Neuronal stem cell (in vitro differentiated cells): Measurements from ENCODE around the gene TPP1.

Source experiments
- DNase-seq: peaks from one replicate; pipeline ENCODE4 v3.0.0-alpha.2; 2013; ENCODE audit warnings: low spot score
- H2AFZ ChIP-seq: one replicate; pipeline ENCODE4 v1.6.1; 2013; ENCODE audit warnings: mild to moderate bottlenecking, low read length, inconsistent platforms
- H2AK5ac ChIP-seq: 2 replicates; pipeline ENCODE4 v1.6.1; 2013; ENCODE audit warnings: low read depth, mild to moderate bottlenecking, inconsistent platforms, low read length, moderate library complexity, mixed read lengths
- H2BK120ac ChIP-seq: 2 replicates; pipeline ENCODE4 v1.6.1; 2013; ENCODE audit warnings: low read depth, mild to moderate bottlenecking, inconsistent platforms, low read length, moderate library complexity, mixed read lengths
- H2BK12ac ChIP-seq: one replicate; pipeline ENCODE4 v1.6.1; 2013; ENCODE audit warnings: low read length, inconsistent platforms
- H2BK15ac ChIP-seq: 2 replicates; pipeline ENCODE4 v1.6.1; 2013; ENCODE audit warnings: mild to moderate bottlenecking, low read length, inconsistent platforms, mixed read lengths
- H2BK5ac ChIP-seq: one replicate; pipeline ENCODE4 v1.6.1; 2013; ENCODE audit warnings: inconsistent platforms, mild to moderate bottlenecking, low read length, moderate library complexity
- H3K14ac ChIP-seq: one replicate; pipeline ENCODE4 v1.6.1; 2013; ENCODE audit warnings: low read length, inconsistent platforms
- H3K18ac ChIP-seq: 2 replicates; pipeline ENCODE4 v1.6.1; 2013; ENCODE audit warnings: low read length, inconsistent platforms
- H3K23ac ChIP-seq: 2 replicates; pipeline ENCODE4 v1.6.1; 2013; ENCODE audit warnings: low read depth, mild to moderate bottlenecking, mixed read lengths, low read length, inconsistent platforms; ENCODE audit not compliant: poor library complexity
- H3K27ac ChIP-seq: replicated peaks from 3 replicates; pipeline ENCODE4 v1.5.1; 2013; ENCODE audit warnings: low read length, inconsistent platforms
- H3K27me3 ChIP-seq, 3 experiments: 2 replicates each; pipeline ENCODE4 v1.6.1; 2013; ENCODE audit warnings: low read length in 3 of 3, mild to moderate bottlenecking in 2 of 3, inconsistent platforms in 1 of 3, low read depth in 1 of 3, mixed read lengths in 1 of 3, moderate library complexity in 1 of 3; ENCODE audit not compliant: control insufficient read depth in 3 of 3, insufficient read depth in 3 of 3
- H3K36me3 ChIP-seq, 2 donors: replicated peaks in 1 of 2; 2 replicates each; pipeline ENCODE4 v1.6.1; 2013; ENCODE audit warnings: low read length in 2 of 2; ENCODE audit not compliant: control insufficient read depth in 2 of 2, insufficient read depth in 2 of 2
- H3K4ac ChIP-seq: 2 replicates; pipeline ENCODE4 v1.6.1; 2013; ENCODE audit warnings: inconsistent platforms, mild to moderate bottlenecking, low read length, moderate library complexity
- H3K4me1 ChIP-seq, 2 donors: 1 replicate in 1 of 2; 2 replicates in 1 of 2; pipeline ENCODE4 v1.6.1; 2013; ENCODE audit warnings: low read length in 2 of 2, low read depth in 1 of 2; ENCODE audit not compliant: control insufficient read depth in 2 of 2, insufficient read depth in 1 of 2
- H3K4me2 ChIP-seq: one replicate; pipeline ENCODE4 v1.6.1; 2013; ENCODE audit warnings: mild to moderate bottlenecking, low read length, inconsistent platforms; ENCODE audit not compliant: insufficient read depth, poor library complexity, severe bottlenecking
- H3K4me3 ChIP-seq, 2 donors: 2 replicates each; pipeline ENCODE4 v1.5.1; 2013; ENCODE audit warnings: low read length in 2 of 2, mild to moderate bottlenecking in 2 of 2, inconsistent platforms in 1 of 2, moderate library complexity in 1 of 2
- H3K79me1 ChIP-seq: one replicate; pipeline ENCODE4 v1.6.1; 2013; ENCODE audit warnings: low read depth, mild to moderate bottlenecking, inconsistent platforms, low read length, moderate library complexity
- H3K9ac ChIP-seq: one replicate; pipeline ENCODE4 v1.6.1; 2013; ENCODE audit warnings: mild to moderate bottlenecking, low read depth, low read length, inconsistent platforms; ENCODE audit not compliant: poor library complexity
- H3K9me3 ChIP-seq, 2 donors: replicated peaks in 1 of 2; 2 replicates each; pipeline versions ENCODE3 to v1.6.1; 2013; ENCODE audit warnings: low read length in 2 of 2, mild to moderate bottlenecking in 2 of 2, inconsistent platforms in 1 of 2, low read depth in 1 of 2, mixed read lengths in 1 of 2, moderate library complexity in 1 of 2; ENCODE audit not compliant: control insufficient read depth in 2 of 2, insufficient read depth in 1 of 2
- H4K8ac ChIP-seq: one replicate; pipeline ENCODE4 v1.6.1; 2013; ENCODE audit warnings: low read depth, mild to moderate bottlenecking, inconsistent platforms, low read length, moderate library complexity
- H4K91ac ChIP-seq: one replicate; pipeline ENCODE4 v1.6.1; 2013; ENCODE audit warnings: low read length, low read depth, mild to moderate bottlenecking, inconsistent platforms; ENCODE audit not compliant: poor library complexity
- WGBS, 2 donors: extraction: QIAGEN DNeasy Blood & Tissue Kit; methylation state at CpG; one replicate each; pipeline ENCODE4 v1.1.7; 2013; ENCODE audit warnings: missing lambda C conversion rate in 2 of 2, mixed read lengths in 1 of 2; ENCODE audit not compliant: insufficient read length in 2 of 2, insufficient replicate concordance in 1 of 2; ENCODE audit errors: extremely low coverage in 2 of 2; 5-methylcytosine and 5-hydroxymethylcytosine counted together

The TPP1 gene

DNA sequence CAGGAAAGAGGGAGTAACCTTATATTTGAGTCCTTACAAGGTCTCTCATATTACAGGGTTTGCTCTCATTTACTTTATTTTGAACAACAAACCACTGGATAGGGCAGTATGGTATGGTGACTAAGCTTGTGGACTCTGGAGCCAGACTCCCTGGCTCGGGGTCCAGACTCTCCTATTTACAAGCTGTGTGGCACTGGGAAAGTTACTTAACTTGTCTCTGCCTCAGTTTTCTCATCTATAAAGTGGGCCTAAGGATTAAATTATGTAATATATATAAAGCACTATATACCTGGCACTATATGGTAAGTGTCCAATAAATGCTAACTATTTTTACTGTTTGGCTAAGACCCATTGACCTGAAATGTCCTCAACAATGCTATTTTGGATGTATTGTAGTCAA is 38.1 kb upstream of the TPP1 start:
- Histone ChIP-seq H3K18ac (no peak overlapping the region), H3K4me1 (peaks cover 8 to 19% of the 10 kb centered on the region in 2 donors), H3K14ac (no peak overlapping the region), H2AK5ac (no peak overlapping the region), H2BK120ac (no peak overlapping the region), H4K8ac (no peak overlapping the region), H3K4me3 (no peak overlapping the region), H3K79me1 (no peaks in the 10 kb centered on the region), H4K91ac (no peak overlapping the region), H2AFZ (no peak overlapping the region), H2BK15ac (no peak overlapping the region), H3K4ac (no peak overlapping the region), H3K9ac (no peak overlapping the region), H3K23ac (no peak overlapping the region), H3K4me2 (no peak overlapping the region), H2BK5ac (no peak overlapping the region), H3K27ac (no peak overlapping the region), H3K9me3 (no peaks in the 10 kb centered on the region), H3K36me3 (peaks cover 0 to 19% of the 10 kb centered on the region in 2 donors), H3K27me3 (peaks cover 0 to 27% (median 3%) of the 10 kb centered on the region in 3 experiments), H2BK12ac (no peak overlapping the region)
- no CpG with 5 or more reads among the region's 1 CpG for WGBS, 2 donors
- no peak for DNase-seq

DNA sequence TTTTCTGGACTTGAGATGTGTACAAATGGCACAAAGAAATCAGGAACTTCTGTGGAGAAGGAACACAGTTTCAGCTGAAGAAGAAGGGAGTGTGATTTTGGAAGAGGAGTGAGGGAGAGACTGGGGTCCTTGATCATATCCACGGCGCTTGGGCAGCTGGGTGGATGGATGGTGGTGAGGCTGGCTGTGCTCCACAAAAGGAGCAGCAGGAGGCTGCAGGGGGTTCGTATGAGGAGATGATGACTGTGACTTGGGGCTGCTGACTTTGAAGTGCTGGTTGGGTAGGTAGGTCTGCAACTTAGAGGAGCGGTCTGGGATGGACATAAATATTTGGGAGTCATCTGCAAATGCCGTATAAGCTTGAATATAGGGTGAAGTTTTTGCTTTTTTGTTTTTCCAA is 37.7 kb upstream of the TPP1 start:
- Histone ChIP-seq H3K27ac (no peak overlapping the region), H4K8ac (no peak overlapping the region), H3K4ac (no peak overlapping the region), H4K91ac (no peak overlapping the region), H2AFZ (peak overlapping the region; percentile 91), H3K36me3 (peaks cover 0 to 23% of the 10 kb centered on the region in 2 donors), H3K4me2 (no peak overlapping the region), H3K9me3 (no peaks in the 10 kb centered on the region), H3K9ac (no peak overlapping the region), H2BK5ac (no peak overlapping the region), H2BK120ac (no peak overlapping the region), H3K4me3 (no peak overlapping the region), H3K4me1 (peaks cover 8 to 19% of the 10 kb centered on the region in 2 donors), H3K27me3 (peaks cover 0 to 27% (median 3%) of the 10 kb centered on the region in 3 experiments), H2AK5ac (no peak overlapping the region), H2BK12ac (no peak overlapping the region), H3K79me1 (no peaks in the 10 kb centered on the region), H3K14ac (no peak overlapping the region), H2BK15ac (no peak overlapping the region), H3K18ac (peak overlapping the region; percentile 29), H3K23ac (no peak overlapping the region)
- WGBS, 2 donors = no CpG with 5 or more reads among the region's 5 CpGs
- DNase-seq = no peak

DNA sequence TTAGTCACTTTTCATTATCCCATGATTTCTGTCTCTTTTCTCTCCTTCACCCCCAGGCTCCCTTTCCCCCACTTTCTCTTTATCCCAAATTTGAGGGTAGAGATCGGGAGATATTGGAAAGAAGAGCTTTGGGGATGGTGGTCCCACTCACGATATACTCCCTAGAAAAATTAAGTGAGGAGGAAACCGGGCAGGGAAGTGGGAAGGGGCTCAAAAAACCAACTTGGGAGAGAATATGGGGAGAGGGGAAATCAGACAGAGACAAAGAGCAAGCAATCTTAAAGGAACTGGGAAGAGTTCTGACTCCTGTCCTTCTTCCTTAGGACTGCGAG is 37.3 kb upstream of the TPP1 start:
- DNase-seq = no peak
- Histone ChIP-seq H3K79me1 (no peaks in the 10 kb centered on the region), H3K4me2 (peak overlapping the region; percentile 65), H3K4ac (no peak overlapping the region), H3K14ac (no peak overlapping the region), H3K27ac (no peak overlapping the region), H3K9ac (no peak overlapping the region), H2BK15ac (no peak overlapping the region), H2AK5ac (no peak overlapping the region), H3K4me3 (peak overlapping the region in 1 of 2 donors; percentile 68), H2BK12ac (no peak overlapping the region), H3K27me3 (peaks cover 0 to 27% (median 3%) of the 10 kb centered on the region in 3 experiments), H3K9me3 (no peaks in the 10 kb centered on the region), H3K4me1 (peaks cover 8 to 19% of the 10 kb centered on the region in 2 donors), H3K18ac (no peak overlapping the region), H2BK5ac (no peak overlapping the region), H4K91ac (no peak overlapping the region), H2BK120ac (no peak overlapping the region), H2AFZ (peak overlapping the region; percentile 91), H3K23ac (no peak overlapping the region), H3K36me3 (peaks cover 0 to 27% of the 10 kb centered on the region in 2 donors), H4K8ac (no peak overlapping the region)
- no CpG with 5 or more reads among the region's 4 CpGs for WGBS, 2 donors

GRCh38 chr11:6655790-6656583 is 36.8 kb upstream of the TPP1 start, which contains the start of gene DCHS1:
Gene DCHS1 (minus strand): TSS chr11:6655809. CDS start chr11:6641613, 14,196 bp downstream.
- Histone ChIP-seq H3K14ac (no peak within 1 kb of the TSS), H3K27me3 (peaks cover 0 to 27% (median 3%) of the 10 kb centered on the region in 3 experiments), H4K91ac (no peak within 1 kb of the TSS), H2BK12ac (no peak within 1 kb of the TSS), H2BK120ac (no peak within 1 kb of the TSS), H3K23ac (no peak within 1 kb of the TSS), H3K4me2 (peak within 1 kb of the TSS; percentile 65), H2BK5ac (no peak within 1 kb of the TSS), H4K8ac (no peak within 1 kb of the TSS), H3K9ac (peak within 1 kb of the TSS; percentile 87), H3K18ac (peak within 1 kb of the TSS; percentile 81), H3K27ac (no peak within 1 kb of the TSS), H3K4me1 (peaks cover 8 to 19% of the 10 kb centered on the region in 2 donors), H3K4me3 (peak within 1 kb of the TSS; percentile 88 to 91), H3K79me1 (no peaks in the 10 kb centered on the region), H2AK5ac (peak within 1 kb of the TSS; percentile 31), H2AFZ (peak within 1 kb of the TSS; percentile 91), H2BK15ac (no peak within 1 kb of the TSS), H3K4ac (no peak within 1 kb of the TSS), H3K9me3 (no peaks in the 10 kb centered on the region), H3K36me3 (peaks cover 0 to 31% of the 10 kb centered on the region in 2 donors)
- DNase-seq = no peak
- no CpG with 5 or more reads among the region's 56 CpGs for WGBS, 2 donors
